Left lung (tissue), 10 donors: ENCODE data around the gene MARCO. TPM values are rescaled to one million over a fixed set of nuclear protein-coding genes. Genes with fewer than 3 reads are reported as not detected.
A peak's percentile ranks its signal among the peaks of the same experiment; 100 is the strongest.

Experiments
- ATAC-seq: fragments of 200-7000 bp; cut with Tn5 transposase; one replicate; pipeline ENCODE4 v1.9.1; 2020; ENCODE audit warnings: moderate library complexity
- DNase-seq, 4 donors: peaks; one replicate each; pipeline ENCODE4 v3.0.0-alpha.2; 2013 to 2020
- H3K27ac ChIP-seq, 2 donors: fragments of 200-600 bp; sonication (generic) in 1 of 2; one replicate each; pipeline versions ENCODE4 v1.5.0 to v1.8.0; 2020 to 2021
- H3K27me3 ChIP-seq, 2 donors: fragments of 200-600 bp; sonication (generic) in 1 of 2; one replicate each; pipeline versions ENCODE4 v1.5.0 to v1.8.0; 2020 to 2021
- H3K36me3 ChIP-seq, 2 donors: fragments of 200-600 bp; sonication (generic) in 1 of 2; one replicate each; pipeline versions ENCODE4 v1.5.0 to v1.8.0; 2020 to 2021
- H3K4me1 ChIP-seq, 2 donors: fragments of 200-600 bp; one replicate each; pipeline ENCODE4 v1.8.0; 2021
- H3K4me3 ChIP-seq, 2 donors: fragments of 200-600 bp; sonication (generic) in 1 of 2; one replicate each; pipeline versions ENCODE4 v1.5.0 to v1.8.0; 2020 to 2021; ENCODE audit warnings: mild to moderate bottlenecking in 1 of 2
- H3K9me3 ChIP-seq, 2 donors: fragments of 200-600 bp; sonication (generic) in 1 of 2; one replicate each; pipeline versions ENCODE4 v1.5.0 to v1.8.0; 2020 to 2021
- CTCF ChIP-seq, 2 donors: fragments of 200-600 bp; sonication (generic) in 1 of 2; IDR thresholded peaks; one replicate each; pipeline versions ENCODE4 v1.5.0 to v1.8.0; 2021; ENCODE audit warnings: antibody characterized with exemption in 2 of 2
- intact Hi-C, 2 donors: fragments of 100-400 bp; cut with DNase I; formaldehyde crosslinking; loops; one replicate each; pipeline versions ENCODE4 v1.11.2 to v1.14.2; 2022
- polyA plus RNA-seq, 6 donors: library from polyadenylated mRNA; unstranded; fragments of 120-200 nt; gene quantifications; one replicate each; pipeline ENCODE4 v1.2.1, GENCODE V29; 2013; ENCODE audit not compliant: insufficient read length in 6 of 6
- total RNA-seq, 2 donors: library from RNA; stranded (reverse); fragmentation: NEBNext Ultra II Directional; extraction: Animal tissue kit (Norgen Biotek cat#: 25700); gene quantifications; one replicate each; pipeline ENCODE4 v1.2.1, GENCODE V29; 2021
- donor health status: DM: no; HTN: yes; CAD: no.
- donor health status: DM: no; HTN: no; CAD: no.

Gene MARCO
- total and polyA plus RNA-seq, 8 donors: 0.10 to 425 (median 0.35) TPM; not detected in 1

- Histone ChIP-seq H3K4me1 (peaks cover 0 to 22% of the 10 kb centered on the region in 2 donors), H3K27ac (peak overlapping the region in 1 of 2 donors; percentile 37), H3K4me3 (no peak overlapping the region), H3K9me3 (no peaks in the 10 kb centered on the region), H3K36me3 (no peaks in the 10 kb centered on the region), H3K27me3 (no peaks in the 10 kb centered on the region)
- intact Hi-C loops: no loop called here
- peak in 1 of 4 donors; percentile 5 for DNase-seq
- TF ChIP-seq CTCF (IDR thresholded peaks at IDR 0.05): no peak
- peak; percentile 82 for ATAC-seq
Measured at GRCh38 chr2:118903551-118904479, 38.2 kb upstream of the MARCO start.

GRCh38 chr2:118905206-118905605 lies 36.8 kb upstream of the MARCO start:
- DNase-seq (no peak), ATAC-seq (no peak)
- Histone ChIP-seq H3K27ac (no peak overlapping the region), H3K36me3 (no peaks in the 10 kb centered on the region), H3K9me3 (no peaks in the 10 kb centered on the region), H3K4me3 (no peak overlapping the region), H3K4me1 (peaks cover 0 to 22% of the 10 kb centered on the region in 2 donors), H3K27me3 (no peaks in the 10 kb centered on the region)
- TF ChIP-seq CTCF (IDR thresholded peaks at IDR 0.05): no peak
- intact Hi-C loops: no loop called here

GRCh38 chr2:118906186-118906585 lies 35.8 kb upstream of the MARCO start:
- H3K4me3 ChIP-seq: no peak overlapping the region
- H3K27me3 ChIP-seq: no peaks in the 10 kb centered on the region
- no peaks in the 10 kb centered on the region for H3K9me3 ChIP-seq
- intact Hi-C loops: no loop called here
- no peak for TF ChIP-seq CTCF (IDR thresholded peaks at IDR 0.05)
- DNase-seq (no peak), ATAC-seq (no peak)
- H3K36me3 ChIP-seq: no peaks in the 10 kb centered on the region
- H3K27ac ChIP-seq: no peak overlapping the region
- peaks cover 0 to 22% of the 10 kb centered on the region in 2 donors for H3K4me1 ChIP-seq

GRCh38 chr2:118907759-118908158 lies 34.2 kb upstream of the MARCO start:
- no peak overlapping the region for H3K27ac ChIP-seq
- ATAC-seq (no peak), DNase-seq (no peak)
- intact Hi-C loops: no loop called here
- H3K9me3 ChIP-seq: no peaks in the 10 kb centered on the region
- H3K27me3 ChIP-seq: no peaks in the 10 kb centered on the region
- H3K4me1 ChIP-seq: peaks cover 0 to 14% of the 10 kb centered on the region in 2 donors
- H3K36me3 ChIP-seq: no peaks in the 10 kb centered on the region
- no peak overlapping the region for H3K4me3 ChIP-seq
- no peak for TF ChIP-seq CTCF (IDR thresholded peaks at IDR 0.05)

GRCh38 chr2:118909191-118909590 lies 32.8 kb upstream of the MARCO start:
- ATAC-seq: no peak
- no peaks in the 10 kb centered on the region for H3K36me3 ChIP-seq

More at GRCh38 chr2:118909191-118909590, 32.8 kb upstream of the MARCO start:
- Histone ChIP-seq H3K27me3 (no peaks in the 10 kb centered on the region), H3K4me1 (peaks cover 0 to under 1% of the 10 kb centered on the region in 2 donors), H3K4me3 (no peak overlapping the region), H3K9me3 (no peaks in the 10 kb centered on the region), H3K27ac (no peak overlapping the region)
- intact Hi-C loops: no loop called here
- no peak for DNase-seq
- TF ChIP-seq CTCF (IDR thresholded peaks at IDR 0.05): no peak
